NT2/D1 (cell line): ENCODE data around the gene KRTAP9-1.
"Not testable (repeated sequence)": the region's sequence is repeated elsewhere in the genome, so short reads cannot be mapped to it uniquely, and the experiment has no call there.

Experiments
- SUZ12 ChIP-seq: IDR thresholded peaks from 2 replicates; pipeline ENCODE4 v1.6.1; 2011; ENCODE audit not compliant: insufficient read length, insufficient read depth; ENCODE audit errors: extremely low read depth
- YY1 ChIP-seq: IDR thresholded peaks from 2 replicates; pipeline ENCODE4 v1.6.1; 2011; ENCODE audit not compliant: insufficient read length, insufficient read depth
- ZNF274 ChIP-seq: IDR thresholded peaks from 2 replicates; pipeline ENCODE4 v1.6.1; 2011; ENCODE audit warnings: mild to moderate bottlenecking, low read depth, low read length

DNA sequence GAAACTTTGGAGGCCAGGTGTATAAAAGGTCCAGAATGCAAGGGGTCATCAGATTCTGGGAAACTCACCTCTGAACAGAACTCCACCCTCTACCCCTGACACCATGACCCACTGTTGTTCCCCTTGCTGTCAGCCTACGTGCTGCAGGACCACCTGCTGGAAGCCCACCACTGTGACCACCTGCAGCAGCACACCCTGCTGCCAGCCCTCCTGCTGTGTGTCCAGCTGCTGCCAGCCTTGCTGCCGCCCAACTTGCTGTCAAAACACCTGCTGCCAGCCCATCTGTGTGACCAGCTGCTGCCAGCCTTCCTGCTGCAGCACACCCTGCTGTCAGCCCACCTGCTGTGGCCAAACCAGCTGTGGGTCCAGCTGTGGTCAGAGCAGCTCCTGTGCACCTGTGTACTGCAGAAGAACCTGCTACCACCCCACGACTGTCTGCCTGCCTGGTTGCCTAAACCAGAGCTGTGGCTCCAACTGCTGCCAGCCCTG is 48.3 kb downstream of the KRTAP9-1 start, which contains the start of gene KRTAP9-8:
- TF ChIP-seq ZNF274, YY1, SUZ12: not testable (repeated sequence)
